HG02885 (cell line): ENCODE data around the gene TMEM176A.
"Not testable (repeated sequence)": the region's sequence is repeated elsewhere in the genome, so short reads cannot be mapped to it uniquely, and the experiment has no call there.

Experiments
- ATAC-seq: cut with Tn5 transposase; IDR thresholded peaks from one replicate; pipeline ENCODE4 v1.9.1; 2021; ENCODE audit warnings: mild to moderate bottlenecking; ENCODE audit not compliant: unreplicated experiment, poor library complexity

The TMEM176A gene

GRCh38 chr7:150800581-150801241, at the start of gene TMEM176A:
TMEM176A (plus strand) TSS chr7:150800769; CDS start chr7:150801551, 782 bp downstream.
- no peak for ATAC-seq

- ATAC-seq = no peak
These were observed 48.9 kb upstream of the TMEM176A start for GRCh38 chr7:150751702-150752101.

- ATAC-seq = no peak
These were observed 47.3 kb upstream of the TMEM176A start for GRCh38 chr7:150753239-150753638.

- ATAC-seq = peak; percentile 51
These were observed 46.6 kb upstream of the TMEM176A start for GRCh38 chr7:150753826-150754603.

- ATAC-seq = no peak
These were observed 45.6 kb upstream of the TMEM176A start for GRCh38 chr7:150754951-150755350.

- no peak for ATAC-seq
These were observed 45.0 kb upstream of the TMEM176A start for GRCh38 chr7:150755473-150756099.

GRCh38 chr7:150756166-150756565, 44.4 kb upstream of the TMEM176A start:
- no peak for ATAC-seq

GRCh38 chr7:150756858-150757257, 43.7 kb upstream of the TMEM176A start:
- ATAC-seq = no peak

GRCh38 chr7:150759479-150759878, 41.1 kb upstream of the TMEM176A start:
- no peak for ATAC-seq

GRCh38 chr7:150766334-150766709, 34.2 kb upstream of the TMEM176A start:
- ATAC-seq = no peak

GRCh38 chr7:150769768-150770167, 30.8 kb upstream of the TMEM176A start:
- no peak for ATAC-seq

GRCh38 chr7:150774131-150774530, 26.4 kb upstream of the TMEM176A start:
- ATAC-seq = not testable (repeated sequence)

- ATAC-seq = no peak
These were observed 22.4 kb upstream of the TMEM176A start for GRCh38 chr7:150778014-150778737.

GRCh38 chr7:150778738-150779301, 21.7 kb upstream of the TMEM176A start:
- ATAC-seq = no peak

GRCh38 chr7:150780292-150780691, 20.3 kb upstream of the TMEM176A start:
- ATAC-seq = no peak

GRCh38 chr7:150781103-150781502, 19.5 kb upstream of the TMEM176A start:
- no peak for ATAC-seq

- ATAC-seq = no peak
These were observed 18.6 kb upstream of the TMEM176A start for GRCh38 chr7:150781961-150782360.

- no peak for ATAC-seq
These were observed 16.3 kb upstream of the TMEM176A start for GRCh38 chr7:150784120-150784736.

- ATAC-seq = no peak
These were observed 15.6 kb upstream of the TMEM176A start for GRCh38 chr7:150784954-150785353.
